ENCODE measurements around the gene NID2.

The NID2 gene

DNA sequence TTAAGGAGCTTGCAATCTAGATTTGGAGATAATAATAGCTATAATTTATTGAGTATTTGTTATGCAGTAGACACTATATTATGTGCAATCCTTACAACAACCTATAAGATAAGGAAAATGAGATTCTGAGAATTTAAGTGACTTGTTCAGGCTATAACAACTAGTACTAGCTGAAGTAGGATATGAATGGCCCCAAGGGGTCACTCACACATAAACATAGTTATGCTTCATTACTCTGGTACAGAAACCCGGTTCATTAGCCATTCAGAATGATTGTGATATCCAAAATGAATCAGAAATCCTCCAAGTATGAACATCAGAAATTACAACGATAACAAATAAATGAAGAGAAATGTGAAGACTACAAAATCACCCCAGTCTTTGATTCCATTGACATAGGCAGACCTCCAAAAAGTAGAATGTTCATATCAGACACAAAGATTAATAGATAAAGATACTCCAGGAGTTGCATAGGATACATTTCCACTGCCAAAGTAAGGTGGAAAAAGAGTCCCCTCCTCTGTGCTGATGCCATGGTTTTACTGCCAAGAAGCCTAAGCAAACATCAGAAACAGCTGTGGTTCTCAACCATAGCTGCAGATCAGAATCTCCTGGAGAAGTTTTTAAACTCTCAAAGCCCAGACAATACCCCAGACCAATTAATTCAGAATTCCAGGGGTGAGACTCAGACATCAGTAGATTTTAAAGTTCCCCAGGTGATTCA is 8.6 kb upstream of the NID2 start:
- Histone ChIP-seq H3K9me3 (ENCODE audit: low read depth, low read length) (no peaks in the 10 kb centered on the region), H3K9ac (ENCODE audit: insufficient read length) (no peak overlapping the region), H3K27ac (no peak overlapping the region), H3K36me3 (ENCODE audit: insufficient read depth, low read length) (no peaks in the 10 kb centered on the region), H3K4me3 (no peak overlapping the region)
- DNase-seq (ENCODE audit: low read depth, low spot score) = no peak
- TF ChIP-seq FOXP2 (optimal IDR thresholded peaks at IDR 0.05; ENCODE audit: control extremely low read depth, extremely low read length, insufficient read depth) (no peak), POLR2AphosphoS5 (IDR thresholded peaks at IDR 0.05; ENCODE audit: borderline replicate concordance, low read depth, low read length) (no peak), EZH2 (IDR thresholded peaks at IDR 0.05) (no peak)

GRCh38 chr14:52076334-52076733 is 7.5 kb upstream of the NID2 start:
- no peak overlapping the region for H3K4me3 ChIP-seq
- no peak overlapping the region for H3K27ac ChIP-seq
- H3K9me3 ChIP-seq (ENCODE audit: low read depth, low read length) = no peaks in the 10 kb centered on the region
- no peaks in the 10 kb centered on the region for H3K36me3 ChIP-seq (ENCODE audit: insufficient read depth, low read length)
- H3K9ac ChIP-seq (ENCODE audit: insufficient read length) = no peak overlapping the region
- DNase-seq (ENCODE audit: low read depth, low spot score) = no peak
- no peak for TF ChIP-seq EZH2 (IDR thresholded peaks at IDR 0.05)
- TF ChIP-seq POLR2AphosphoS5 (IDR thresholded peaks at IDR 0.05; ENCODE audit: borderline replicate concordance, low read depth, low read length) = no peak
- TF ChIP-seq FOXP2 (optimal IDR thresholded peaks at IDR 0.05; ENCODE audit: control extremely low read depth, extremely low read length, insufficient read depth) = no peak

DNA sequence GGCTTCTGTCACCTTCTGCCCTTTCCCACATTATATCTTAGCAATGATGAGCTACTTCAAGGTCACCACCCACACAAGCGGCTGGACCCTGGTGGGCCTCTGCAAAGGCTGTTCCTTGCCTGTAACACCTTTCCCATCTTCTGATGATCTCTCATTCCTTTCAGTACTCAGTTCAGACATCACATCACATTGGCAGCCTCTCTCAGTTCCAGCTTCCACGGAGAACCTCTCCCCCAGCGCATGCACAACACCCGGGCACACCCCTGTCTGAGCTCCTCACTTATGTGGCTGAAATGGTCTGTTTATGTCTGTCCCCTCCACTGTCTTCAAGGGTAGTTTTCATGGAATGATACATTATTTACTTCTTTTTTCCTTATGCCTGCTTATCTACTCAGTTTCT is 6.5 kb upstream of the NID2 start:
- no peak overlapping the region for H3K4me3 ChIP-seq
- TF ChIP-seq POLR2AphosphoS5 (IDR thresholded peaks at IDR 0.05; ENCODE audit: borderline replicate concordance, low read depth, low read length) (no peak), FOXP2 (optimal IDR thresholded peaks at IDR 0.05; ENCODE audit: control extremely low read depth, extremely low read length, insufficient read depth) (no peak), EZH2 (IDR thresholded peaks at IDR 0.05) (no peak)
- H3K27ac ChIP-seq = no peak overlapping the region
- no peak overlapping the region for H3K9ac ChIP-seq (ENCODE audit: insufficient read length)
- H3K36me3 ChIP-seq (ENCODE audit: insufficient read depth, low read length) = no peaks in the 10 kb centered on the region
- no peaks in the 10 kb centered on the region for H3K9me3 ChIP-seq (ENCODE audit: low read depth, low read length)
- DNase-seq (ENCODE audit: low read depth, low spot score) = no peak

- Histone ChIP-seq H3K36me3 (ENCODE audit: insufficient read depth, low read length) (no peaks in the 10 kb centered on the region), H3K4me3 (no peak overlapping the region), H3K27ac (no peak overlapping the region), H3K9ac (ENCODE audit: insufficient read length) (no peak overlapping the region), H3K9me3 (ENCODE audit: low read depth, low read length) (no peaks in the 10 kb centered on the region)
- no peak for TF ChIP-seq FOXP2 (optimal IDR thresholded peaks at IDR 0.05; ENCODE audit: control extremely low read depth, extremely low read length, insufficient read depth)
- no peak for TF ChIP-seq EZH2 (IDR thresholded peaks at IDR 0.05)
- no peak for TF ChIP-seq POLR2AphosphoS5 (IDR thresholded peaks at IDR 0.05; ENCODE audit: borderline replicate concordance, low read depth, low read length)
- DNase-seq (ENCODE audit: low read depth, low spot score) = no peak
These were observed 4.4 kb upstream of the NID2 start for GRCh38 chr14:52073251-52073650.

DNA sequence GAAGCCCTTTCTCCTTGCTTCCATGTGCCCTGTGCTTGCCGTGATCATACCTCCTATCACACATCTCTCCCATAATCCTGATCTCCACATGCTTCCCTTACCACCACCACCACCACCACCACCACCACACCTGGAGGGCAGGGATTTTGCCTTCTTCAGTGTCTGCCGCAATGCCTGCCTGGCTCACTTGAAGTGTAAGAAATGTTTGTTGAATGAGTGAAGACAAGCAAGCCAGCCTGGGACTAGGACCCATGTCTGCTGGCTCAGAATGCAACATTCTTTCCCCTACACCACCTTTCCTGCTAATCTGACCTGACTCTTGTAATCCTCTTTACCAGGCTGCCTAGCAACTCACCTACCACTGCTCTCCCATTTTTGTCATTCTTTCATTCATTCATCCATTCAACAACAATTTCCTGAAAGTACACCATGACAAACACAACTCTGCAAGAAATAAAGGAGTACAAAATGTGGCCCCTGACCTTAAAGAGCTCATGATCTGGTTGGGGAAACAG is 3.5 kb upstream of the NID2 start:
- H3K36me3 ChIP-seq (ENCODE audit: insufficient read depth, low read length) = no peaks in the 10 kb centered on the region
- H3K4me3 ChIP-seq = no peak overlapping the region
- DNase-seq (ENCODE audit: low read depth, low spot score) = no peak
- no peaks in the 10 kb centered on the region for H3K9me3 ChIP-seq (ENCODE audit: low read depth, low read length)
- no peak overlapping the region for H3K27ac ChIP-seq
- no peak overlapping the region for H3K9ac ChIP-seq (ENCODE audit: insufficient read length)
- TF ChIP-seq EZH2 (IDR thresholded peaks at IDR 0.05) = no peak
- no peak for TF ChIP-seq FOXP2 (optimal IDR thresholded peaks at IDR 0.05; ENCODE audit: control extremely low read depth, extremely low read length, insufficient read depth)
- no peak for TF ChIP-seq POLR2AphosphoS5 (IDR thresholded peaks at IDR 0.05; ENCODE audit: borderline replicate concordance, low read depth, low read length)

GRCh38 chr14:52071675-52072074 is 2.8 kb upstream of the NID2 start:
- no peak overlapping the region for H3K27ac ChIP-seq
- no peaks in the 10 kb centered on the region for H3K36me3 ChIP-seq (ENCODE audit: insufficient read depth, low read length)
- H3K4me3 ChIP-seq = no peak overlapping the region
- no peak for TF ChIP-seq POLR2AphosphoS5 (IDR thresholded peaks at IDR 0.05; ENCODE audit: borderline replicate concordance, low read depth, low read length)
- no peak for TF ChIP-seq EZH2 (IDR thresholded peaks at IDR 0.05)
- TF ChIP-seq FOXP2 (optimal IDR thresholded peaks at IDR 0.05; ENCODE audit: control extremely low read depth, extremely low read length, insufficient read depth) = no peak
- H3K9ac ChIP-seq (ENCODE audit: insufficient read length) = no peak overlapping the region
- no peak for DNase-seq (ENCODE audit: low read depth, low spot score)
- no peaks in the 10 kb centered on the region for H3K9me3 ChIP-seq (ENCODE audit: low read depth, low read length)

- no peak for TF ChIP-seq POLR2AphosphoS5 (IDR thresholded peaks at IDR 0.05; ENCODE audit: borderline replicate concordance, low read depth, low read length)
- no peak for TF ChIP-seq FOXP2 (optimal IDR thresholded peaks at IDR 0.05; ENCODE audit: control extremely low read depth, extremely low read length, insufficient read depth)
- no peak for TF ChIP-seq EZH2 (IDR thresholded peaks at IDR 0.05)
- no peak overlapping the region for H3K27ac ChIP-seq
- peak overlapping the region; percentile 86 for H3K4me3 ChIP-seq
- peak overlapping the region; percentile 50 for H3K9ac ChIP-seq (ENCODE audit: insufficient read length)
- no peaks in the 10 kb centered on the region for H3K36me3 ChIP-seq (ENCODE audit: insufficient read depth, low read length)
- no peaks in the 10 kb centered on the region for H3K9me3 ChIP-seq (ENCODE audit: low read depth, low read length)
- DNase-seq (ENCODE audit: low read depth, low spot score) = no peak
These were observed 1.2 kb upstream of the NID2 start for GRCh38 chr14:52070051-52070431.

DNA sequence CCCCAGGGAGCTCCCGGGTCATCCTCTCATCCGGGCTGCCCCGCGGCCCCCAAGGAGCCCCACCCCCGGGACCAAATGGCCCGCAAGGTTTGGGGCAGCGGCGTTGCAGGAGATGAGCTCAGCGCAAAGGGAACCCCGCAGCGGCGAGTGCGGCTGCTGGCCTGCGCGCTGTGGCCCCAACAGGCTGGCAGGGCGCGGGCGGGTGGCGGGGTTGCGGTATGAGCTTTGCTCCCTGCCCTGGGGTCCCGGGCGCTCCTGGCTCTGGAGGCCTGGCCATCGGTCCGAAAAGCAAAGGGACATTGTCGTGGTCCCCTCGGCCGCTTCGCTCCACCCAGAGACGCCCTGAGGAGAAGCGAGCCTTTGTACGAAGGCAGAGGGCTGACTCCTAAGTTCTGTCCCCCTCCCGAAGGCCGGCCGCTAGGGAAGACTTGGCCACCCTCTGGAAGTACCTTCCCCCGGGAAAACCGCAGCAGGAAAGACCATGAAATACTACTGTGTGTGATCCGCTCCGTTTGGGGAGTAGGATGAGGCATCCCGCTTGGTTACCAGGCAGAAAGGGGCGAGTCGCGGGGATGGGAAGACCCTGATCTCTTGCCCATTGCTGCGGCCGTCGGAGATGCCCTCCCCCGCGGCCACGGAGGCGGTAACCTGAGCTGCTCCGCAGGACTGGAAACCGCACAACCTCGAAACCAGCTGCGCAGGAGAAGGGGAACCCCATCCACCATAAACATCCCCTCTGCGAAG is 620 bp upstream of the NID2 start:
- H3K27ac ChIP-seq = no peak overlapping the region
- no peaks in the 10 kb centered on the region for H3K9me3 ChIP-seq (ENCODE audit: low read depth, low read length)
- peak overlapping the region; percentile 86 for H3K4me3 ChIP-seq
- no peaks in the 10 kb centered on the region for H3K36me3 ChIP-seq (ENCODE audit: insufficient read depth, low read length)
- TF ChIP-seq EZH2 (IDR thresholded peaks at IDR 0.05) (no peak), POLR2AphosphoS5 (IDR thresholded peaks at IDR 0.05; ENCODE audit: borderline replicate concordance, low read depth, low read length) (no peak), FOXP2 (optimal IDR thresholded peaks at IDR 0.05; ENCODE audit: control extremely low read depth, extremely low read length, insufficient read depth) (no peak)
- no peak for DNase-seq (ENCODE audit: low read depth, low spot score)
- peak overlapping the region; percentile 50 for H3K9ac ChIP-seq (ENCODE audit: insufficient read length)
